ENCODE measurements around the gene BTD.

The BTD gene

DNA sequence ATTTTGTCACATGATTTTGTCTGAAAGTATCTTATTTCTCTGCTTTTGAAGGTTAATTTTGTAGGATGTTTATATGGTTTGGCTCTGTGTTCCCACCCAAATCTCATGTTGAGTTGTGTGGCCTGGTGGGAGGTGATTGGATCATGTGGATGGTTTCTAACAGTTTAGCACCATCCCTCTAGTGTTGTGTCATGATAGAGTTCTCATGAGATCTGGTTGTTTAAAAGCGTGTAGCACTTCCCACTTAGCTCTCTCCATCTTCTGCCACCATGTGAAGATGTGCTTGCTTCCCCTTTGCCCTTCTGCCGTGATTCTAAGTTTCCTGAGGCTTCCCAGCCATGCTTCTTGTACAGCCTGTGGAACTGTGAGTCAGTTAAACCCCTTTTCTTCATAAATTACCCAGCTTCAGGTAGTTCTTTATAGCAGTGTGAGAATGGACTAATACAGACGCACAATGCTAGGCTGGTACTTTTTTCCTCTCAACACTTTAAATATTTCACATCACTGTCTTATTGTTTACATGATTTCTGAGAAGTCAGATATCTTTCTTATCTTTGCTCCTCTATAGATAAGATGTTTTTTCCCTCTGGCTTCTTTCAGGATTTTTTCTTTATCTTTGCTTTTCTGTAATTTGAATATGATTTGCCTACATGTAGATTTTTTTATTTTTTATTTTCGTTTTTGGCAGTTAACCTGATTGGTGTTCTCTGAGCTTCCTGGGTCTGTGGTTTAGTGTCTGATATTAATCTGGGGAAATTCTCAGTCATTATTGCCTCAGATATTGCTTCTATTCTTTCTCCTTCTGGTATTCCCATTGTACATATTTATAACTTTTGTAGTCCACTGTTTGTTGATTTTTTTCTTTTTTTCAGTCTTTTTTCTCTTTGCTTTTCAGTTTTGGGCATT, 22.2 kb downstream of the BTD start:
- no peak overlapping the region for H3K27ac ChIP-seq (replicated peaks)
- no peak for TF ChIP-seq CTCF (IDR thresholded peaks at IDR 0.05; ENCODE audit: insufficient read depth, low read length)
- no peak for TF ChIP-seq GABPA (IDR thresholded peaks at IDR 0.05; ENCODE audit: low read depth)
- no peak for TF ChIP-seq POLR2AphosphoS5 (IDR thresholded peaks at IDR 0.05; ENCODE audit: low read depth)
- TF ChIP-seq, protein P1, sequence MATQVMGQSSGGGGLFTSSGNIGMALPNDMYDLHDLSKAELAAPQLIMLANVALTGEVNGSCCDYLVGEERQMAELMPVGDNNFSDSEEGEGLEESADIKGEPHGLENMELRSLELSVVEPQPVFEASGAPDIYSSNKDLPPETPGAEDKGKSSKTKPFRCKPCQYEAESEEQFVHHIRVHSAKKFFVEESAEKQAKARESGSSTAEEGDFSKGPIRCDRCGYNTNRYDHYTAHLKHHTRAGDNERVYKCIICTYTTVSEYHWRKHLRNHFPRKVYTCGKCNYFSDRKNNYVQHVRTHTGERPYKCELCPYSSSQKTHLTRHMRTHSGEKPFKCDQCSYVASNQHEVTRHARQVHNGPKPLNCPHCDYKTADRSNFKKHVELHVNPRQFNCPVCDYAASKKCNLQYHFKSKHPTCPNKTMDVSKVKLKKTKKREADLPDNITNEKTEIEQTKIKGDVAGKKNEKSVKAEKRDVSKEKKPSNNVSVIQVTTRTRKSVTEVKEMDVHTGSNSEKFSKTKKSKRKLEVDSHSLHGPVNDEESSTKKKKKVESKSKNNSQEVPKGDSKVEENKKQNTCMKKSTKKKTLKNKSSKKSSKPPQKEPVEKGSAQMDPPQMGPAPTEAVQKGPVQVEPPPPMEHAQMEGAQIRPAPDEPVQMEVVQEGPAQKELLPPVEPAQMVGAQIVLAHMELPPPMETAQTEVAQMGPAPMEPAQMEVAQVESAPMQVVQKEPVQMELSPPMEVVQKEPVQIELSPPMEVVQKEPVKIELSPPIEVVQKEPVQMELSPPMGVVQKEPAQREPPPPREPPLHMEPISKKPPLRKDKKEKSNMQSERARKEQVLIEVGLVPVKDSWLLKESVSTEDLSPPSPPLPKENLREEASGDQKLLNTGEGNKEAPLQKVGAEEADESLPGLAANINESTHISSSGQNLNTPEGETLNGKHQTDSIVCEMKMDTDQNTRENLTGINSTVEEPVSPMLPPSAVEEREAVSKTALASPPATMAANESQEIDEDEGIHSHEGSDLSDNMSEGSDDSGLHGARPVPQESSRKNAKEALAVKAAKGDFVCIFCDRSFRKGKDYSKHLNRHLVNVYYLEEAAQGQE (IDR thresholded peaks at IDR 0.05; ENCODE audit: insufficient replicate concordance, low read depth): no peak
- no peak for TF ChIP-seq SPI1 (IDR thresholded peaks at IDR 0.05; ENCODE audit: borderline replicate concordance, low read depth)
- no peaks in the 10 kb centered on the region for H3K27me3 ChIP-seq (ENCODE audit: insufficient read depth, poor library complexity, severe bottlenecking)
- H3K4me3 ChIP-seq (replicated peaks; ENCODE audit: insufficient read depth, low read length): no peak overlapping the region
- DNase-seq (ENCODE audit: low read depth in 1 of 2, low spot score in 1 of 2): no peak

DNA sequence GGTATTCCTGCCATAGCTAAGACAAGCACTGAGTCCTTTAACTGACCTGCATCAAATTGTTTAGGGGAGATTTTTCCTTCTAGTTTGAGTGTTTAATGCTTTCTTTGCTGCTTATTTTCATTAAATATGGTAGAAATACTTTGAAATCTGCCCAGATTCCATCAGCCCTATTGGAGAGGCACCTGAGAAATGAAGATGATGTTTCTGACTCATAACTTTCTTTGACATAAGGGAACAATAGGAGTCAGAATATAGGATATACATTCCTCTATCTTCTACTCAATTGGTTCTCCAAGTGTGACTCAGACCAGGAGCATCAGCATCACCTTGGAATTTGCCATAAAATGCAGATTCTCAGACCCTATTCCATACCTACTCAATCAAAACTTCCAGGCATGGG, 27.4 kb downstream of the BTD start:
- TF ChIP-seq GABPA (IDR thresholded peaks at IDR 0.05; ENCODE audit: low read depth): no peak
- TF ChIP-seq CTCF (IDR thresholded peaks at IDR 0.05; ENCODE audit: insufficient read depth, low read length): no peak
- TF ChIP-seq, protein P1 (IDR thresholded peaks at IDR 0.05; ENCODE audit: insufficient replicate concordance, low read depth): no peak
- no peak for TF ChIP-seq SPI1 (IDR thresholded peaks at IDR 0.05; ENCODE audit: borderline replicate concordance, low read depth)
- TF ChIP-seq POLR2AphosphoS5 (IDR thresholded peaks at IDR 0.05; ENCODE audit: low read depth): no peak
- no peak for DNase-seq (ENCODE audit: low read depth in 1 of 2, low spot score in 1 of 2)
- H3K27me3 ChIP-seq (ENCODE audit: insufficient read depth, poor library complexity, severe bottlenecking): no peaks in the 10 kb centered on the region
- H3K4me3 ChIP-seq (replicated peaks; ENCODE audit: insufficient read depth, low read length): no peak overlapping the region
- H3K27ac ChIP-seq (replicated peaks): no peak overlapping the region

- TF ChIP-seq SPI1 (IDR thresholded peaks at IDR 0.05; ENCODE audit: borderline replicate concordance, low read depth): no peak
- TF ChIP-seq CTCF (IDR thresholded peaks at IDR 0.05; ENCODE audit: insufficient read depth, low read length): peak; percentile 67
- Histone ChIP-seq H3K27me3 (ENCODE audit: insufficient read depth, poor library complexity, severe bottlenecking) (no peaks in the 10 kb centered on the region), H3K4me3 (replicated peaks; ENCODE audit: insufficient read depth, low read length) (no peak overlapping the region), H3K27ac (replicated peaks) (no peak overlapping the region)
- peak; percentile 25 to 79 for DNase-seq (ENCODE audit: low read depth in 1 of 2, low spot score in 1 of 2)
Measured at GRCh38 chr3:15629860-15630597, 28.5 kb downstream of the BTD start.

Data from HL-60 (cell line).